WERI-Rb-1 (cell line): ENCODE results near the gene UBASH3B.
A peak's percentile ranks its signal among the peaks of the same experiment; 100 is the strongest.
"Not testable (repeated sequence)": the region's sequence is repeated elsewhere in the genome, so short reads cannot be mapped to it uniquely, and the experiment has no call there.

ENCODE experiments used
- DNase-seq: peaks from one replicate; pipeline ENCODE4 v3.0.0-alpha.2; 2020
- H3K27ac ChIP-seq: fragments of 250-450 bp; sonication (Bioruptor Pico); 2 replicates; pipeline ENCODE4 v1.5.1; 2020; ENCODE audit warnings: mild to moderate bottlenecking, moderate library complexity
- H3K27me3 ChIP-seq: fragments of 250-450 bp; sonication (Bioruptor Pico); 2 replicates; pipeline ENCODE4 v1.5.1; 2021; ENCODE audit warnings: mild to moderate bottlenecking, low read depth, moderate library complexity; ENCODE audit not compliant: insufficient read depth, severe bottlenecking
- H3K36me3 ChIP-seq: fragments of 250-450 bp; sonication (Bioruptor Pico); 2 replicates; pipeline ENCODE4 v1.5.1; 2020; ENCODE audit warnings: mild to moderate bottlenecking, moderate library complexity
- H3K4me3 ChIP-seq: 2 replicates; pipeline ENCODE4 v1.5.1; 2011; ENCODE audit warnings: low read depth, mild to moderate bottlenecking, control low read depth, low read length
- H3K9me3 ChIP-seq: fragments of 250-450 bp; sonication (Bioruptor Pico); 2 replicates; pipeline ENCODE4 v1.5.1; 2021; ENCODE audit warnings: mild to moderate bottlenecking, moderate library complexity; ENCODE audit not compliant: severe bottlenecking
- CTCF ChIP-seq: IDR thresholded peaks from 2 replicates; pipeline ENCODE4 v1.5.1; 2011; ENCODE audit warnings: low read depth, mild to moderate bottlenecking, control low read depth, inconsistent platforms, low read length

UBASH3B gene

DNA sequence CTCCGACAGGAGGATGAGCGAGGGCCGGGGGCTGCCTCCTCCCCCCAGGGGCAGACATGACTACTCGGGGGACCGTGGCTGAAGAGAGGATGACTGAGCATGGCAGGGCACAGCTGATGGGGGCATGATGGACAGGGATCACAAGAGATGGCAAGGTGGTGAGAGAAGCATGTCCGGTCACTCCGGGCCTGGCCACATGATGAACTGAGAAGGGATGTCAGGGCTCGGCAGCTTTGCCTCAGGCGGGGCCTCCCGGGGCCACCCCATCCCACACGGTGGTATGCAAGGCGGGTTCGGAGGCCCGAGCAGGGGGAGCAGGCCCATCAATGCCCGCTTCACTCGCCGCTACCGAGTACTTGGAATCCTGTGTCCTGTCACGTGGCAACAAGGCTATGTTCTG is 36.6 kb upstream of the UBASH3B start:
- no peak overlapping the region for H3K27ac ChIP-seq
- TF ChIP-seq CTCF = no peak
- no peak overlapping the region for H3K4me3 ChIP-seq
- DNase-seq = no peak
- no peaks in the 10 kb centered on the region for H3K36me3 ChIP-seq
- H3K9me3 ChIP-seq = peaks cover 11% of the 10 kb centered on the region
- H3K27me3 ChIP-seq = peaks cover 46% of the 10 kb centered on the region

DNA sequence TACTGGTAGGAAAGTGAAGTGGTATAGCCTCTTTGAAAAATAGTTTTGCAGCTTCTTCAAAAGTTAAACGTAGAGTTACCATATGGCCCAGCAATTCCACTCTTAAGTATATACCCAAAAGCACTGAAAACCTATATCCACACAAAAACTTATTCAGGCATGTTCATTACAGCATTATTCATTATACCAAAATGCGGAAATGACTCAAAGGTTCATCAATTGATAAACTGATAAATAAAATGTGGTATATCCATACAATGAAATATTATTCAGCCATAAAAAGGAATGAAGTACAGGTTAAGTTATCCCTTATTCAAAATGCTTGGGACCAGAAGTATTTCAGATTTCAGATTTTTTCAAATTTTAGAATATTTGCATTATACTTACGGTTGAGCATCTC is 35.8 kb upstream of the UBASH3B start:
- no peak for DNase-seq
- Histone ChIP-seq H3K9me3 (peaks cover 11% of the 10 kb centered on the region), H3K27me3 (peaks cover 50% of the 10 kb centered on the region), H3K4me3 (no peak overlapping the region), H3K36me3 (no peaks in the 10 kb centered on the region), H3K27ac (no peak overlapping the region)
- TF ChIP-seq CTCF = no peak

GRCh38 chr11:122625501-122625900 is 30.0 kb upstream of the UBASH3B start:
- not testable (repeated sequence) for DNase-seq, H3K9me3 ChIP-seq, H3K36me3 ChIP-seq, H3K27ac ChIP-seq, H3K4me3 ChIP-seq
- peaks cover 62% of the 10 kb centered on the region for H3K27me3 ChIP-seq

DNA sequence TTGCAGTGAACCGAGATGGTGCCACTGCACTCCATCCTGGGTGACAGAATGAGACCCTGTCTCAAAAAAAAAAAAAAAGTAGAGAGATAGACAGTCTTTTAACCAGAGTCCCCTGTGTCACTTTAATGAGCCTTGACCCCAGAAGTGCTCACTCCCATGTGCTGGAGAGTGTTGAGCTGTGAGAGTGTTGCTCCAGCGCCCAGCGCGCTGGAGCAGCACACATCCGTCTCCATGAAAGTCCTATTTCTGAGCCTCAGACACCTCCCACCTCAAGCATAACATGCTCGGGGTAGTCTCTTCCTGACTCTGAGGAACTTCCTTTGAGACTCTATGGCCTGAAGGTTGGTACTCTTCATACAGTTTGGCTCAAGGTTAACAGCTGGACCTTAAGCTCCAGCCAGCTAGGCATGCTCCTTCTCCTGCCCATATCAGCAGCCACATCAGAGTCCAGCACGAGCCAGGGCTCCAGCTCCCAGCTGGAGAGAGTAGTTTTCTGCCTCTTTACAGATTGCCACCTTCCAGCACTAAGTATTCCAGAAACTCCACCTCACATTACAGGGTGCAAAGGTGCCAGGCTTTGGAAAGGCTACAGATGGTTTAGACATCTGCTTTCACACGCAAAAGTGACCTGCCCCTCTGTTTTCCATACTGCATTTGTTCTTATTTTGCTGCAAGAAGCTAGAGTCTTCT is 29.4 kb upstream of the UBASH3B start:
- no peaks in the 10 kb centered on the region for H3K9me3 ChIP-seq
- TF ChIP-seq CTCF = no peak
- H3K27ac ChIP-seq = no peak overlapping the region
- H3K36me3 ChIP-seq = no peaks in the 10 kb centered on the region
- H3K4me3 ChIP-seq = no peak overlapping the region
- no peak for DNase-seq
- H3K27me3 ChIP-seq = peaks cover 62% of the 10 kb centered on the region

- TF ChIP-seq CTCF = no peak
- no peaks in the 10 kb centered on the region for H3K36me3 ChIP-seq
- H3K9me3 ChIP-seq = no peaks in the 10 kb centered on the region
- H3K4me3 ChIP-seq = no peak overlapping the region
- peaks cover 55% of the 10 kb centered on the region for H3K27me3 ChIP-seq
- DNase-seq = no peak
- H3K27ac ChIP-seq = no peak overlapping the region
These were observed 27.8 kb upstream of the UBASH3B start for GRCh38 chr11:122627745-122628144.

- no peaks in the 10 kb centered on the region for H3K9me3 ChIP-seq
- TF ChIP-seq CTCF = peak; percentile 77
- no peaks in the 10 kb centered on the region for H3K36me3 ChIP-seq
- H3K4me3 ChIP-seq = no peak overlapping the region
- DNase-seq = peak; percentile 50
- peaks cover 55% of the 10 kb centered on the region for H3K27me3 ChIP-seq
- no peak overlapping the region for H3K27ac ChIP-seq
These were observed 26.5 kb upstream of the UBASH3B start for GRCh38 chr11:122628810-122629555.
